Kidney epithelial cell (primary cell): ENCODE data around the gene EPB41L4B. TPM values are rescaled to one million over a fixed set of nuclear protein-coding genes. Genes with fewer than 3 reads are reported as not detected.

Experiments
- DNase-seq: peaks from one replicate; pipeline ENCODE4 v3.0.0-alpha.2; 2010; ENCODE audit warnings: low read depth
- H3K27me3 ChIP-seq: 2 replicates; pipeline ENCODE4 v1.6.0; 2011; ENCODE audit warnings: low read length; ENCODE audit not compliant: control insufficient read depth, insufficient read depth
- H3K36me3 ChIP-seq: 2 replicates; pipeline ENCODE4 v1.5.1; 2011; ENCODE audit warnings: low read length; ENCODE audit not compliant: control insufficient read depth, insufficient read depth
- H3K4me3 ChIP-seq: 2 replicates; pipeline ENCODE4 v1.5.1; 2011; ENCODE audit warnings: low read depth, mild to moderate bottlenecking, control low read depth, low read length
- CTCF ChIP-seq: IDR thresholded peaks from 2 replicates; pipeline ENCODE4 v1.5.1; 2011; ENCODE audit warnings: mild to moderate bottlenecking, moderate library complexity, low read length, control low read depth, inconsistent platforms; ENCODE audit not compliant: insufficient read depth, poor library complexity, severe bottlenecking
- total RNA-seq: library from RNA; depleted of rRNA; stranded (reverse); fragments of >200 nt; gene quantifications from 2 replicates; pipeline ENCODE4 v1.2.3, GENCODE V29; 2015

The EPB41L4B gene
- total RNA-seq, 1 donor from 2014 or later = 11.0 TPM

- no peak for DNase-seq
- no peaks in the 10 kb centered on the region for H3K36me3 ChIP-seq
- H3K4me3 ChIP-seq = no peak overlapping the region
- no peaks in the 10 kb centered on the region for H3K27me3 ChIP-seq
- TF ChIP-seq CTCF = no peak
These were observed 45.8 kb downstream of the EPB41L4B start for GRCh38 chr9:109274884-109275730.

DNA sequence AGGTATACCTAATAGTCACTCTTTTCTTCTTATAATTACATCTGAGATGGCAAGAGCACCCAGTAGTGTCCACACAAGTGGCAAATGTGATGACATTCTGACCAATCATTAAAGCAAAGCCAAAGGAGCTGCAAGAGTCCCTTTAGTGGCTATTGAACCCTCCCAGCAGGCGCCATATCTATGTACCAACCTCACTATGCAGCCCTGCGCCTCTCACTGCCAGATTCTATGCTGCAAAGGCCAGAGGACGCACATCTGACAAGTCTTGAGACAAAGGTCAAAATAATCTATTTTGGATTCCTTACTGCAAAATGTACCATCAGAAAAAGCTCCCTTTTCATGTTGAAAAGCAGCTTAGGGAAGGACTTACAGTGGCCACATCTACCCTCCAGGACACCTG is 47.0 kb downstream of the EPB41L4B start:
- TF ChIP-seq CTCF = no peak
- H3K27me3 ChIP-seq = no peaks in the 10 kb centered on the region

GRCh38 chr9:109272745-109273144 is 48.1 kb downstream of the EPB41L4B start:
- no peaks in the 10 kb centered on the region for H3K27me3 ChIP-seq

More for the DNA sequence above, 47.0 kb downstream of the EPB41L4B start:
- DNase-seq = no peak
- Histone ChIP-seq H3K36me3 (no peaks in the 10 kb centered on the region), H3K4me3 (no peak overlapping the region)

DNA sequence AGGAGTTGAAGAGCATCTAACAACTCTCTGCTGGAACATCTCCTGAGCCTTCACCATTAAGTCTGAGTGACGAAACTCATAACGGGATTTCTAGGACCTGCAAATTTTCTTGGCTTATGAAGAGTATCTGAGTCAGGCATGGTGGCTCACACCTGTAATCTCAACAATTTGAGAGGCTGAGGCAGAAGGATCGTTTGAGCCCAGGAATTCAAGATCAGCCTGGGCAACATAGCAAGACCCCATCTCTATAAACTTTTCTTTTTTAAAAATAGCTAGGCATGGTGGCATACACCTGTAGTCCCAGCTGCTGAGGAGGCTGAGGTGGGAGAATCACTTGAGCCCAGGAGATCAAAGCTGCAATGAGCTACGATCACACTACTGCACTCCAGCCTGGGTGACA is 48.8 kb downstream of the EPB41L4B start:
- no peak overlapping the region for H3K4me3 ChIP-seq
- no peak for TF ChIP-seq CTCF
- no peaks in the 10 kb centered on the region for H3K36me3 ChIP-seq
- DNase-seq = no peak
- no peaks in the 10 kb centered on the region for H3K27me3 ChIP-seq

More at GRCh38 chr9:109272745-109273144, 48.1 kb downstream of the EPB41L4B start:
- TF ChIP-seq CTCF = no peak
- H3K36me3 ChIP-seq = no peaks in the 10 kb centered on the region
- no peak overlapping the region for H3K4me3 ChIP-seq
- no peak for DNase-seq

- no peak for TF ChIP-seq CTCF
- Histone ChIP-seq H3K4me3 (no peak overlapping the region), H3K27me3 (no peaks in the 10 kb centered on the region)
These were observed 49.6 kb downstream of the EPB41L4B start for GRCh38 chr9:109270971-109271925.

More at GRCh38 chr9:109270971-109271925, 49.6 kb downstream of the EPB41L4B start:
- H3K36me3 ChIP-seq = no peaks in the 10 kb centered on the region
- no peak for DNase-seq
